Measurements from ENCODE around the gene FHL2.

Gene FHL2

DNA sequence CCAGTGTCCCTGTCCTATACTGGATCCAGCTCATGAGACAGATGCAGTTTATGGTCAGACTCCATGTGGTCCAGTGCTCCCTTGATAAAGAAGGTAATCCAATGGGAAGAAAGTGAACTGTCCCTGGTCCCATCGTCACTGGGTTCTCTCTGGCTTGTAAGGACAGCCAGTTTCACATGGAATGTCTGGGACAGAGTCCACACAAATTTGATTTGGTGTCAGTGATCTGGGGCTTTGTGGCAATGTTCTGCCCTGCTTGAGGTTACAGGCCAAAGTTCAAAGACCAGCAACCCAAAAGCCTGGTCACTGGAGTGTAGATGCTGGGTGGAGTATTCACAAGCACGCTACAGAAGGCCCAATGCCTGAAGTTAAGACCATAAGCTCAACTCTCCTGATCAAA lies 22.2 kb upstream of the FHL2 start:
- DNase-seq: no peak

DNA sequence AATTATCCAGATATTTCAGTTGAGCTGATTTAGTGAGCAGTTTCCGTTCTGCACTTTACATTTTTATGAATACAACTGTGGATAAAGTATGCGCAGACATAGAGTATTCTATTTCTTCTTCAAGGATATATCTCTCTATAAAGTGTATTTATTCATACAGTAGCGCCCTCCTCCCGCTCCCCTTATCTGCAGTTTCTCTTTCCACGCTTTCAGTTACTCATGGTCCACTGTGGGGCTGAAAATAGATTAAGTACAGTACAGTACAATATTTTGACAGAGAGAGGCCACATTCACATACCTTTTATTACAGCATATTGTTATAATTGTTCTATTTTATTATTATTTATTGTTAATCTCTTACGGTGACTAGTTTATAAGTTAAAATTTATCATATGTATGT lies 19.7 kb upstream of the FHL2 start:
- DNase-seq: no peak

DNA sequence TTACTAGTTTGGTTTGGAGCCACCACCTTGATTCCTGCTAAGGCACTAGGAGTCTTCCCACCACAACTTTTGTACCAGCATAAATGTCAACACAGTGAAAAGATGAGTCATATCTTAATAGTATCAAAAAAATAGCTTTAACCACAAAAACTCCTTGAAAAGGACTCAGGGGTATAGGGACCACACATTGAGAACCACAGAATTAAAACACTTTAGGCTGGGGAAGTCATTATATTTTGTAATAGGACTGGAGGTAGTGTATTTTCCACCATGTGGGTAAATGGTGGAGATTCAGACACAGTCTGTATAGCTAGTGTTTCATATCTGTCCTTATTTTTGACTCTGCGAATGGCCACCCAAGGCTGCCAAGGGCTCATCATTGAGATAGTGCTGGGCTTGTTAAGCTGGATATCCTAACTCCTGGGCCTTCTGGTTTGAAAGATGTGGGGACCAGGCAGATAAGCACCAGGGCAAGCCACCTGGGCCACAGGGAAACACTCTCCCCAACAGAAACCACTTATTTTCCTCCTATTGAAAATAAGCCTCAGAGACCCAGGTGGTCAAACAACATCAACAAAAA lies 19.1 kb upstream of the FHL2 start:
- DNase-seq: no peak

DNA sequence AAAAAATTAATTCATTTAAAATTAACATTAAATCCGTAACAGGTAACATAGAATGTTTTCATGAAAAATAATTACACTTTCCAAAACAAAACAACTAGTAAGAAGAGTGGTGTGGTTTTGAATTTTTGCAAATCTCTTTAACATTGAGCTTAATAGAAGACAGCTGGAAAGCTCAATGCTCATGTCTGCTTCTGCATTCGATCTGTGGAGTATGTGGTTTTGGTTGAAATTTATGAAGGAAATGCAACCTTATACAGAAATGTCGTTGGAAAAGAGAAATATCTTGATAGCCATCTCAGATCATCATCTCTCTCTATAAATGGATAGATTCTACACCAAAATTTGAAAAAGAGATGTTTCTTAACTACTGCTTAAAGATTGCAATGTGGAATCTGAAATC lies 17.3 kb upstream of the FHL2 start:
- no peak for DNase-seq

DNA sequence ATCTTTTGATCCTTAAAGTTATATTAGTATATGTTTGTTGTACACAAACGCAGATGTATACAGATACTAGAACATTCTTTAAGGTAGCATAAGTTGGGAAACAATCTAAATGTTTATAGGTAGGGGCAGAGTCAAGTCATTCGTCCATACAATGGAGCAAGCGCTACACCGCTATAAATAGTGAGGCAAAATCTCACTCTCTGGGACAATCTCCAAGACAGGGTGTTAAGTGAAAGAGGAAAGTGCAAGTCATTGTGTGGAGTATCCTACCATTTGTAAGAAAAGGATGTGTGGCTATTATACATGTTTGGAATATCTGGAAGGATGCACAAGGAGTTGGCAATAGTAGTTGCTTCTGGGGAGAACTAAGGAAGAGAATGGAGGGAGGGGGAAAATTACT lies 16.2 kb upstream of the FHL2 start:
- no peak for DNase-seq

DNA sequence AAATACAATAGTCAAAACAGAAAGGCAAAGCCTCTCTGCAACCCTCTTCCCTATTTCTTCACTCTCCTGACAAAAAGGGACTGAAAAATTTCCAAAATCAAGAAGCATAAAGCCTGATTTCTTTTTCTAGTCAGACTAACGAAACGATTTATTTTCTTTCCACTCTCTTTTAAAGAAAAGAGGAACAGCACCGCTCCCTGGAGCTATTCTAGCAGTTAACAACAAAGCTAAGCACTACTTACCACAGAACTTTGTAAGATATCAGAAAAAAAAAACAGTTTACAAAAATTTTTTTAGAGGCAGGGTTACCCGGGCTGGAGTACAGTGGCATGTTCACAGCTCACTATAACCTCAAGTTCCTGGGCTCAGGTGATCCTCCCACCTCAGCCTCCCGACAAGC lies 14.4 kb upstream of the FHL2 start:
- no peak for DNase-seq

DNA sequence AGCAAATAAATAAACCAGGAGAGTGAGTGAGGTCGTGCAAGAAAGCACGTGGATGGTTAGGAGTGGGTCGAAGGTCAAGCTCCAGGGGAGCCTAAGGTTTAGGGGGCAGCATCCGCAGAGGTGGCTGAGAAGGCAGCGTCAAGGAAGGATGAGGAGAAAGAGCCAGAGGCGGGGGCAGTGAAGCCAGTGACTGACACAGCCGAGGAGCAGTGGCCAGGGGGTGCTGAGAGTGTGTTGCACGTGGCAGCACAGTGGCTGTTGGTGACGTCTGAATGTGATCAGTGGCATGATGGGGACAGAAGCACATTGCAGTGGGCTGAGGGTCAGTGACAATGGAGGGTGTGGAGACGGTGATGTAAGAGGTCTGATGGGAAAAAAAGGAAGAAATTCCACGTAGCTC lies 13.7 kb upstream of the FHL2 start:
- no peak for DNase-seq

DNA sequence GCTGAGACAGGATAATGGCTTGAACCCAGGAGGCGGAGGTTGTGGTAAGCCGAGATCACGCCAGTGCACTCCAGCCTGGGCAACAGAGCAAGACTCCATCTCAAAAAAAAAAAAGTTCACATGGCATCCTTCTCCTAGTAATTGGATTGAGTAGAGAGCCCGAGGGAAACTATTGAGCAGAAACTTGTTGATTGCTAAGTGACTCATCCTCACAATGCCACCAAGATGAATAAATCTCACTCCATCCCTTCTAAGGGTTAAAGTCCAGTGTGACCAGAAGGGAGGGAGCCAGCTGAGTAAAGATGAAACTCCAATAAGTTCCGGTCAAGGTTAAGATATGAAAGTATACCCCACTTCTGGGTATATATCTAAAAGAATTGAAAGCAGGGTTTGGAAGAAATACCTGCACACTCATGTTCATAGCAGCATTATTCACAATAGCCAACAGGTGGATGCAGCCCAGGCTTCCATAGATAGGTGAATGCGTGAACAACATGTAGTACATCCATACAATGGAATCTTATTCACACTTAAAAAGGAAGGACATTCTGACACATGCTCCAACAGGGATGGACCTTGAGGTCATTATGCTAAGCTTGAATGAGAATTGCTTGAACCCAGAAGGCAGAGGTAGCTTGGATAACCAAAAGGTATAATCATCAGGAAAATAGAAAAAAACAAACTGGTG lies 13.0 kb upstream of the FHL2 start:
- no peak for DNase-seq

DNA sequence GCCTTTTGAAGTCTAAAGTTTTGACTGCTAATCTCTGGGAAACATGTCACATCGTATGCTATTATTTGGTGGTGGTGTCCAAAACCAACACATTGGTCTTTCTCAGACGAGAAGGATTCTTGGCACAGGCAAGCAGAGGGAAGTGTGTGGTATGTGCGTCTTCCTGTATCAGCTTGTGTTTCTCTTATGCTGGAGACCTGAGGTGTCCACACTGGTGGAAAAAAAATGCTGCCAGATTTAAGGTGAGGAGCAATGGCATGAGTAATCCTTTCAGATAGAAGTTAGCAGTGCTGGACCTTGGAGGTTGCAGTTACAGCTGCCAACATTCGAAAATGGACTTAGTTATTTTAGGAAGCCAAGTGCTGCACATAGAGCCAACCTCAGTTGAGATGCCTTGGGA lies 11.7 kb upstream of the FHL2 start:
- no peak for DNase-seq

DNA sequence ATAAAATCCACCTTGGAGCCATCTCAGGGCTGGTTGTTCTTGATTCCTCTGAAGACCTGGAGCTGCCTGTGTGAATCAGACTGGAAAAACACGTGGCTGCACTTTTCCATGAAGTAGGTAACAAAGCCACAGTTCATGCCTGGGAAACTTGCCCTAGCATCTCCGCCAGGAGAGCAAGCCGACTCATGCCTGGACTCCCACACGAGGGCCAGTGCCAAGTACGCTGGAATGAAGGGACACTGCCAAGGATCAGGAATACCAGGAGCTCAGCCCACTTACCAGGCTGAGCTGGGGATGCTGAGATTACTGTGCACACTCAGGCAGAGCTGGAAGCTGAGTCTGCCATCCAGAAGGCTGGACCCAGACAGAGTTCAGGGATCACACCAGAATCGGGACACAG lies 10.9 kb upstream of the FHL2 start:
- no peak for DNase-seq

DNA sequence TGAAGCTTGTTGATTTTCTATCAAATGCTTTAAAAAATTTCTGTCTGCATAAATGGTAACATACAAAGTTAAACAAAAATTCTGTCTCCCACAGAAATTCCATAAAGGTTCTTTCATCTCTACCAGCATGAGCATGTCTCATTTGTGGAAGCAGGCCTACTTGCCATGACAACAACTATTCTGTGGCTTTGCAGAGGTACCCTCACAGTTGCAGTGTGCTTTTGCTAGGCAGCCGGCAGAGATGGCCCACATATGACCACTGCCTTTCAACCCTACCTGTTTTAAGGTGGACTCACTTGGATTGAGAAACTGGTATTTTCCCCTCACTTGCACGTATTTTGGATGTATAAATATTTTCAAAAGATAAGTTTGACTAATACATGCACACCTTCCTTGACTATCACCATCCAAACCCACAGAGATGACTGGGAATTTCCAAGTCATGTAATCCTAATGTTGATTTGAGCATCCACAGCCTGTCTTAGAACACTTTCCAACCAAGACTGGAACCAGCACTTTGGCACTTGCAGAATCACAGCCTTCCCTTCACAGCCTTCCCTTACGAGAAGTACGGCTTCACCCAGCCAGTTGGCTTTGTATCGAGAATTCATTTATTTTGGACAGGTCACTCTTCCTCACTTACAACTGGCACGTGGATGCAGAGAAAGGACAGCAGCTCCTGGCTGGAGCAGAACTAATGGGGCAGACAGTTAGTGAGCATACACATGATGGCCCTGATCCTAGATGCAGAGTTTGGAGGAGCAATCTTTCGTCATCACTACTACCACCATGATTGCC lies 9.3 kb upstream of the FHL2 start:
- DNase-seq: no peak

DNA sequence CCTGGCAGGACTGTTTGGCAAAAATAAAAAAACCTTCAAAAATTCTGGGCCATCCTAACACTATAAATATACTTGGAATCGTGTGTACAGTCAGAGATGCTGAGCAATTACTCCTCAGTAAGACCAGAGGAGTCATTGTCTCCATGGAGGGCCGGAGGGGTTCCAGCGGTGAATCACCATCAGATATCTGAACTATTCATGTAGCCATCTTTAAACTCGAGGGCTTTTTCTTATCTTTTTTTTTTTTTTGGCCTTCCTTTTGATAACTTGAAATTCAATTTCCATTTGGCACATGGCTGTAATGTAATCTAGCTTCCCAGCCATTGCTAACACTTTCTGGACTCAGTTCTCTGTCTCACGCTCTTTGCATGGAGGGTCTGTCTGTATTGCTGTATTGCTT lies 7.4 kb upstream of the FHL2 start:
- DNase-seq: no peak

DNA sequence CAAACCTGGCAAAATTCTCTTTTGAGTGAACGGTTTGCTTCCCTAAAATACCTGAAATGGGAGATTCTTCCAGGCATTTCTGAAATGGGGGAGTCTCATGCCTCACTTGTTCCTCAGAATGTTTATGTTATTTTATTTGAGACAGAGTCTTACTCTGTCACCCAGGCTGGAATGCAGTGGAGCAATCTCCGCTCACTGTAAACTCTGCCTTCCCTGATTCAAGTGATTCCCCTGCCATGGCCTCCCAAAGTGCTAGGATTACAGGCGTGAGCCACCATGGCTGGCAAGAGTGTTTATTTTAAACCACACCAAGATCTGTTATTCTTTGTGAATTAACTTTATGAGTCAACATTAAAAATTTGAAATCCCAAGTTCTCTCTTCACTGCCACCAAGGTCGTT lies 6.4 kb upstream of the FHL2 start:
- no peak for DNase-seq

DNA sequence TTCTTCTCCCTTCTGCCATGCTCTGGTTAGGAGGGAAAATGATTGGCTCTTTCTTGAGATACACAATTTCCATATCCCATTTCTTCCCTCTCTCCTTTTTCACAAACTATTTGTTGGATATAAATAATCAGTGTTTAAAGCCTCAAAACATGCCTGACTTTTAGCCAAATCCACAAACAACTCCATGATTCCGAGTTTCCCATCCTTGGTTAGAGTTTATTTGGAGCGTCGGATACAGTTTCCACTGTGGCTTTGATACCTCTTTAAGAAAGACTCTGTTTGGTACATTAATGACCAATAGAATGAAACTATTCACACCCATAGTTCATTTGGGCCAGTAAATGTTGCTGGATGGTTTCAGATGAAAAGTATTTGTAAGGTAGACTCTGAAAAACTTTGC lies 5.9 kb upstream of the FHL2 start:
- no peak for DNase-seq

DNA sequence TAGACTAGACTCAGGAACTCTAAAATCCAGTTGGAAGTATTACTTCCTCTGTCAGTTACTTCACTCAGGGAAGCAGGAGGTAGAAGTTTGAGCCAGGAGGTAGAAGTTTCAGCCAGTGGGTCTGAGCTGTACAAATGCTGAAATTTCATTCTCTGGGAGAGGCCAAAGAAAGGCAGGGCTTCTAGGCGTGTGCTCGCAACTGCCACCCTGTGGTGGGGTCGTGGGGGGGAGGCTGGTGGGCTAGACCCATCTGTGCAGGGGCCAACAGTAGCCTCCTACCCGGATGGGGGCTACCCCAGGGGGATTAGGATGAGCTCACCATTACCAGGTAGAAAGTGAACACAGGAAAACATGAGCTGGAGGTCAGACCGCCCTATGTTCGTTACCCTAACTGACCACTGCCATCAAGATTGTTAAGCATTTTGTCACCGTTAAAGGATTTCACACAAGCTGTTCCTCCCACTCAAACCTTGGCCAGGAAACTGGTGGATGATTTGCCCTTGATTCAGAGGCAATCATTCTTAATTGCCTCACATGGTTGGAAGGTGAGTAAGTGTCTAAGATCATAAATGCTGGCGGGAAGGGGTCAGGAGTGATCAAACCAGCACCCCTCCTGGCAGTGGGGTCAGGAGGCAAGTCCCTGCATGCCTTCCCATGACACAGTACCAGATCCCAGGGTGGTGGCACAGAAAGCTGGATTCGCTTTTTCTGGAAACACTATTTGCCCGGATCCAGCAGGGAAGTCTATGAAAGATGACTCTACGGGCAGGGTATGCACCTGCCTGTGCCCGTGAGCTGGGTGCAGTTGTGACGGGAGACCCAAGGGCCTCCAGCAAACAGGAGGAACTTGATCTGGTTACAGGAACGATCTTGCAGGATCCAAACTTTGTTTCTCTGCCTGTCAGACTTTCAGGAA lies 5.2 kb upstream of the FHL2 start:
- no peak for DNase-seq

DNA sequence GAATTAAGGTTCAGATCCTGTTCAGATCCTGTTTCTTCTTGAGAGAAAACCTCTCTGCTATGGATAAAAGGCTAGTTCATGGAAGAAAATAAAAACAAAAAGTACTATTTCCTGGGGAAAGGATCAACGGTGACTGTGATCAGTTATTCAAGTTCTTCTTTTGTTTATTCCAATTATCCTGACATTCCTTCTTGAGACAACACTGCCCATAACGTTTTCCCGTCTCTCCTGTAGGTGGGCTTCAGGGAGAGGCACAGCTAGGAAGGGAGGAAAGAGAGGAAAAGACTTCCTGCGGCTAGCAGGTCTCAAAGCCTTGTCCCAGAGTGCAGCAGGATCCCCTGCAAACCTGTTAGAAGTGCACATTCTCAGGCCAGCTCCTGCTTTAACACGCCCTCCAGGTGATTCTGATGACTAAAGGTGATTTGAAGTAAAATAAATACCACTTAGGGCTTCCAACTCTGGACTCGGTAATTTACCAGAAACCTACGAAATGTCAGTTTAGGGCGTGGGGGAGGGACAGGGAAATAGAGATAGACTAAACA lies 4.5 kb upstream of the FHL2 start:
- no peak for DNase-seq

DNA sequence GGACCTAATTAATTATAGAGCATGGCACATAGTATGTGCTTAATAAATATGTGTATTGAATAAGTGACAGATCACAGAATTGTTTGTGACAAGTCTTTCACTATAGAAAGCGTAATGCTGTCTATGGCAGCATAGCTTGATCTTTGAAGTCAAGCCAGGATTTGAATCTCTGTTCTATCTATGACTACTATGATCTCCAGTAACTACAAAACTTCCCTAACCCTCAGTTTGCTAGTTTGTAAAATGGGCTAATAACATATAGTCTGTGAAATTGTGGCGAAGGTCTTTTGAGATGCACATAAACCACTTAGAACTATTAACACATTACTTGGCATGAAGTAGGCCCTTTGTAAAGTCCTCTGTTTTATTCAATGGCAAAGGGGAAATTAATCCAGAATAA lies 4.0 kb upstream of the FHL2 start:
- DNase-seq: no peak

DNA sequence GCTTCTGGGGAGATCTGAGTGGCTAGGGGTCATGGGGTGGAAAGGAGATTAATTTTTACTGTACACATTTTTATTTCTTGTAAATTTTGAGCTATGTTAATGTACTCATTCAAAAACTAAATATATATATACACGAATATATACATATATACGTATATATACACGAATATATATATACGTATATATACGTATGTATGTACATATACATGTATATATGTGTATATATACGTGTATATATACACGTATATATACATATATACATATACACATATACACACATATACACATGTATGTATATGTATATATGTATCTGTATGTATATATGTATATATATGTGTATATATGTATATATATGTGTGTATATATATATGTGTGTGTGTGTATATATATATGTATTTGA lies 3.0 kb upstream of the FHL2 start:
- DNase-seq: no peak

DNA sequence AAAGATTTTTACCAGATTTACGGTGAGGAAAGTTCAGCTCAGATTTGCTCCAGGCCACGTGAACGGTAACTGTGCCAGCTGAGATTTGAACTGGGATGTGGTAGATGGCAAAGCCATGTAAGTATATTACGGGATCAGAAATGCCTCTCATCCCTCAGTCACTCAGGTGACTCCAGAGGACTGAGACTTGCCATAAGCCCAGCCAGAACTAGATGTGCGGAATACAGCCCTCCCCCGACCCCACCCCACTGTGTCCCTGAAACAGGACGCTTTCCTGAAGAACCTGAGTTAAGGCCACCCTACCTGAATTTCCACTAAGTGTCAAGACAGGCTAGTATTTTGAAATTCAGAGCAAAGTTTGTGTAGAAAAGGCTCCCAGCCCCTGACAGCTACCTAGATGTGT lies 1.3 kb upstream of the FHL2 start:
- DNase-seq: no peak

DNA sequence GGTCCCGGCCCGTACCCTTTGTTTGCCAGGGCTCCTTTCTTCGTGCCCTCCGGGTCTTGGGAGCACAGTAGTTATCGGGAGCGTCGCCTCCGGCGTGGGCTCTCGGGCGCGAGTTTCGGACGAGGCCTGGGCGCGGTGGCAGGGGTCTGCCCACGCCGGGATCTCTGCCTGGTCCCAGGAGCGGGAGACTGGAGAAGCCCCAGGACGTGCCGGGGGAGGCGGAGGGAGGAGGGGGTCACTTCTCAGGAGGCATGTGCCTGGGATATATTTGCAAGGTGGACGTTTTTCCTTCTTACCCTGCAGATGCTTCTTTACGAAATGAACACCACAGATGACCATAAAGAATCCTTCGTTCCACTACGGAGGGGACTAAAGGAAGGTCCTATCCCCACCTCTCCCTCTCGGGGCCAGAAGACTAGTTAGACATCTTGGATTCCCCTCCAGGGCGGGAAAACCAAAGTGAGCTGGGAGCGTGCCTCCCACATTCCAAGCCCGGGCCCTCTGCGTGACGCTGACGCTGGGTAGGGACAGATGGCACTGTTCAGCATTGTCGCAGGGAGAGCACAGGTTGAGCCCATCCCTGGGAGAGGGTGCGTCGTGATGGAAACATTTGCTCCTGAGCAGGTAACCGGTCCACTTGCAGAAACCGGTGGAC lies 483 bp upstream of the FHL2 start:
- no peak for DNase-seq

DNA sequence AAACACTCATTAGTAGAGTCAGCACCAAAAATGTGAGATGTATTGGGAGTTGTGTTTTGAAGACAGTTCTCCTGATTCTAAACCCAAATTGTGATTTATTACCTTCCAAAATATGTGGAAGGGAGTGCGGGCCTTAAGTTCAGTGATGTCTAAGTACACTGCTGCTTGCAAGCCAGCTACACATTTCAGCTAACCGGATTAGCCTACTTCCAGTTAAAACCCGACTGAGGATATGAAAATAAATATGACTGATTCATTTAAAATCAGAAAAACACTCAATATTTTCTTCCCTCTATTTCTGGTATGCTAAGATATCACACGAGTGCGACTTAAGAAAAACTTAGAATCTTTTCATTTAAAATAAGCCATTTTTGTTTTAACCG lies 907 bp downstream of the FHL2 start:
- DNase-seq: no peak

DNA sequence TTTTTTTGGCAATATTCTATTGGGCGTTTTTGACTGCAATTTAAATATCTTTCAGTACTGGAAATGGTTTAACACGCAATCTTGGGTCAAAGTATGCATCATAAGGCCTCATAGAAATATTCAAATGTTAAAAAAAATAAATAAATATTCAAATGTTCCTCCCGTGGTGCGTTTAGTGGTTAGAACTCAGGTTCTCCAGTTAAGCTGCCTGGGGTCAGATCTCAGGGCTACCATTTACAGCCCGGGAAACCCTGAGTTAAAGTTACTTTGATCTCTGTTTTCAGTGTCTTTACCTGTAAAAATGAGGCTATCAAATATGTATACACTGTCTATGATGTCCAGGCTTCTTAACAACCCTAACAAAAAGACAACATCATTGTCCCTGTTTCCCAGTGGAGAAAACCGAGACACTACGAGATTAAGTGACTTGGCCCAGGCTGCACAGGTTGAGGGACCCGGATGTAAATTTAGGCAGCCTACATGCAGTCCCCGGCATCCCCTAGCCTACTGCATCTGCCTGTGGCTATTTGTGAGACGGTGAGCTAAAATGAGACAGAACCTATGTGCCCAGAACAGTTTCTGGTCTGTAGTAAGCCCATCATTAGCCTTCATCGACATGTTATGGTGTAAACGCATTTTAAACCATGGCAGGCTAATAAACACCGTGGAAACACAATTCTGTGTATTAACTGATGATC lies 1.7 kb downstream of the FHL2 start:
- no peak for DNase-seq
